Non-pigmented ciliary epithelial cell (primary cell): ENCODE results near the gene MRPL41.
"Not testable (repeated sequence)": the region's sequence is repeated elsewhere in the genome, so short reads cannot be mapped to it uniquely, and the experiment has no call there.

Source experiments
- DNase-seq: peaks from one replicate; pipeline ENCODE4 v3.0.0-alpha.2; 2010; ENCODE audit warnings: low read depth

MRPL41 gene

DNA sequence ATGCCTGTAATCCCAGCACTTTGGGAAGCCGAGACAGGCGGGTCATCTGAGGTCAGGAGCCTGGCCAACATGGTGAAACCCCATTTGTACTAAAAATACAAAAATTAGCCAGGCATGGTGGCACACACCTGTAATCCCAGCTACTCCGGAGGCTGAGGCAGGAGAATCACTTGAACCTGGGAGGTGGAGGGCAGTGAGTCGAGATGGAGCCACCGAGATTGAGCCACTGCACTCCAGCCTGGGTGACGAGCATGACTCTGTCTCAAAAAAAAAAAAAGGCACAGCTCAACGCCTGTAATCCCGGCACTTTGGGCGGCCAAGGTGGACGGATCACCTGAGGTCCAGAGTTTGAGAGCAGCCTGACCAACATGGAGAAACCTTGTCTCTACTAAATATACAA is 2.0 kb downstream of the MRPL41 start:
- DNase-seq, result not testable (repeated sequence)

DNA sequence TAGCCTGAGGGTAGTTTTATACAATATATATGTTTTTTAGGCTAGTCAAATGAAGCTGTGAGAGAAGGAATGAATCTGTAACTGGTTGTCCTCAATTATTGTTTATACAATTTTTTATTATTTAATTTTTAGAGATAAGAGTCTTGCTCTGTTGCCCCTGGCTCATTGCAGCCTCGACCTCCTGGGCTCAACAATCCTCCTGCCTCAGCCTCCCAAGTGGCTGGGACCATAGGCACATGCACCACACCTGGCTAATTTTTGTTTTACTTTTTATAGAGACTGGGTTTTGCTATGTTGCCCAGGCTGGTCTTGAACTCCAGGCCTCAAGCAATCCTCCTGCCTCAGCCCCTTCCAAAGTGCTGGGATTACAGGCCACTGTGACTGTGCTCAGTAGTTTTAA is 2.7 kb downstream of the MRPL41 start:
- DNase-seq, result no peak

DNA sequence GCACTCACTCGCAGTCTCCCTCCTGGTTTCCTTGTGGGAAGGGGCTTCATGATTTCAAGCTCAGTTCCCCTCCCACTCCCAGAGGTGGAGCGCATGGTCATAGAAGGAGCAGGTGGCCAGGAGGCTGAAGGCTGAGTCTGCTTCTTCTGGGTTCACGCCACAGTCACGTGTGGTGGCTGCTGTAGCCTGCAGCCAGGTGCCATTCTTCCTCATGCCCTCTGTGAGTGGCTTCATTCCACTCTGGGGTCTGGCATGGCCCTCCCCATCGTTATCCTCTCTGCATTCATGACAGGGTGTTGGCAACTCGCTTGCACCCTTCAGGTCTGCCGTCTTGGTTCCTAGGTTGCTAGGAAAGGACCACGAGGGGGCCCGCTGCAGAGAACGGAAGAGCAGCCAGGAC is 3.5 kb downstream of the MRPL41 start:
- no peak for DNase-seq

DNA sequence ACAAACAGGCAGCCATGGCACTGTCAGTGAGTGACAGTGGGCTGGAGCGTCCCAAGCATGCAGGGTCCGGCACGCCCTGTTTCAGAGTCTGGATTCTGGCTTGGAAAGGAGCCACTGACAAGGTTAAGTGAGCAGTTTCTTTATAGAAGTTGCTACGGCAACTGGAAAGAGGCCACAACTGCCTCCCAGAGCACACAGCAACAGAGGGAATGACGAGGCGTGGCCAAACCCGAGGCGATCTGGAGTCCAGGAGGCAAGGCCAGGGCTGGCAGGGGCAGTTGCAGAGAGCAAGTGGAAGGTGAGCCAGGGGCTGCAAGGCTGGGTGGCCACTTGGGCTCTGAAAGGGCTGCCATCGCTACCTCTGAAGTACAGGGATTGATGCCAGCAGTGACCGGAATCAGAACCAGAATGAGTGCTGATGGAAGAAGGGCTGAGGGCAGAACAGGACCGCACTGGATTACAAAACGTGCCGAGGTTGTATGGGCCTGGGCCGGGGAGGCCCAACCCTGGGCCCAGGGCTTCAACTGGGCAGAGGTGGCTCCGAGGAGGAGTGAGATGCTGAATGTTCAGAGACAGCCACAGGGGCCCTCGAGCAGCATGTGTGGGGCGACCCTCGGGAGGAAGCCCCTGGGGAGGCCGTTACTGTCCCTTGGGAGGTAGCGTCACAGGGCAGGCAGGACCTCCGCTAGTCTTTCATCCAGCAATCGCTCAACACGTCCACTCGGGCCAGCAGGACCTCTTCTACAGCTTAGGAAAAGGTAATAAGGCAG is 4.6 kb downstream of the MRPL41 start:
- DNase-seq, result no peak

DNA sequence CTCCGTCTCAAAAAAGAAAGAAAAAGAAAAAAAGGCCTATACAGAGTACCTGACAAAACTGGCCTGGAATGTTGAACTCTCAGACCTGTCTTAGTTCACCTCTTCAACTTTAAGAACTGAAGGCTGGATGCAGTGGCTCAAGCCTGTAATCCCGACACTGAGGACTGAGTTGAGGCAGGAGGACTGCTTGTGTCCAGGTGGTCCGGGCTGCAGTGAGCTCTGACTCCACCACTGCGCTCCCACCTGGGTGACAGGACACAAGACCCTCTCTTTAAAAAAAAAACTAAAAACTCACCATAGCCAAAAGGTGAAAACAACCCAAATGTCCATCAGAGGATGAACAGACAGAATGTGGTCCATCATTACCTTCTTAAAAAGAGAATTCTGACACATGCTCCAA is 6.4 kb downstream of the MRPL41 start:
- DNase-seq, result no peak

DNA sequence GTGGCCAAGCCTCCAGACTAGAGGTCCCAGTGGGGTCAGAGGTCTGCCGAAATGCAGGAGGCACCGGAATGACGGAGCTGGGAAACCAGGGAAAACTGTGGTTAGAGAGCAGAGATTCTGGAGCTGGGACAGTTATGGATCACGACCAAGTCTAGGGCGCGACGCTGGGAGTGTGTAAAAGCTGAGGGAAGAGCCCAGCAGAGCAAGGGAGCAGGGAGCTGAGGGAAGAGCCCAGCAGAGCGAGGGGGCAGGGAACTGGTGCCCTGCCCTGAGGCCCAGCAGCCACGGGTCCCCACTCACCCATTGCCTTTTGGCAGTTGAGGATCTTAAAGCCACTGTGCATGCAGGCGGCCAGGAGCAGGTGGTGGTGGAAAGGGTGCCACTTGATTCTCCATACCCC is 12.5 kb downstream of the MRPL41 start:
- DNase-seq, result no peak

DNA sequence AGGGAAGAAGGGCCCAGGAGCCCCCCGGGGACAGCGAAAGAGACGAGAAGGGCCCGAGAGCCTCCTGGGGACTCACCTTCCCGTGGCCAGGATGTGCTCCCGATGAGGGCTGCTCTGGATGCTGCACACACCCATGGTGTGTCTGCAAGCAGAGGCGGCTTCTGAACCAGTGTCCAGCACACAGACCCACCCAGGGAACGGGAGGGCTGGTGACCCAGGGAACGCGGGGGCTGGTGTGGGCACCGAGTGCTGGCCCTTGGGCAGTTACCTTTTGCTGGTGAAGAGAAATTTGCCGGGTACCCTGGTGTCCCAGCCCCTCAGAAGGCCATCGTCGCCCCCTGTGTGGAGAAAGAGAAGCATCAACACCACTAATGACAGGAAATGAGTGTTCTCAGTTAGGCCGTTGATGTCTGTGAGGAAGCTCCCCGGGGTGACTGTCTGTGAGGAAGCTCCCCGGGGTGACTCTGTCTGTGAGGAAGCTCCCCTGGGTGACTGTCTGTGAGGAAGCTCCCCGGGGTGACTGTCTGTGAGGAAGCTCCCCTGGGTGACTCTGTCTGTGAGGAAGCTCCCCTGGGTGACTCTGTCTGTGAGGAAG is 13.2 kb downstream of the MRPL41 start:
- no peak for DNase-seq

DNA sequence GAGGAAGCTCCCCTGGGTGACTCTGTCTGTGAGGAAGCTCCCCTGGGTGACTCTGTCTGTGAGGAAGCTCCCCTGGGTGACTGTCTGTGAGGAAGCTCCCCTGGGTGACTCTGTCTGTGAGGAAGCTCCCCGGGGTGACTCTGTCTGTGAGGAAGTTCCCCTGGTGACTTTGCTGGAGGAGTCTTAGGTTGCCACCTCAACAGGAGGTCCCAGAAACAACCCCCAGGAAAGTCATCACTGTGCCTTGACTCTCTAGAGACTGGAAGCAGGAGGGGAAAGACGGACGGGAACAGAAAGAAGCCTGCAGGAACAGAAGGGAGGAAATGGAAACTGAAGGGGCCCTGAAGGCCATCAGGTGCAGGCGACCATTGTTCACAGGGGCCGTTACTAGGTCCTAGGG is 16.8 kb downstream of the MRPL41 start:
- not testable (repeated sequence) for DNase-seq

DNA sequence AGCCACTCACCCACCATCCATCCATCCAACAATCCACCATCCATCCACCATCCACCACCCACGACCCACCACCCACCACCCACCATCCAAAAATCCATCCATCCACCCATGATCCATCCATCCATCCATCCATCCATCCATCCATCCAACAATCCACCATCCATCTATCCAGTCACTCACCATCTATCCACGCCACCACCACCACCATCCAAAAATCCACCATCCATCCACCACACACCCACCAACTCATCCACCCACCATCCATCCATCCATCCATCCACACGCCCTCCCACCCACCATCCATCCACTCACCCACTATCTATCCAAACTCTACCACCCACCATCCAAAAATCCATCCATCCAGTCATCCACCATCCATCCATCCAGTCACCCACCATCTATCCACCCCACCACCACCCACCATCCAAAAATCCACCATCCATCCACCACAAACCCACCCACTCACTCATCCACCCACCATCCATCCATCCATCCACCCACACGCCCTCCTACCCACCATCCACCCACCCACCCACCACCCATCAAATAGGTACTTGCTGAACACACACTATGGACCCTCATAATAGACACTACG is 18.0 kb downstream of the MRPL41 start:
- DNase-seq, result no peak

DNA sequence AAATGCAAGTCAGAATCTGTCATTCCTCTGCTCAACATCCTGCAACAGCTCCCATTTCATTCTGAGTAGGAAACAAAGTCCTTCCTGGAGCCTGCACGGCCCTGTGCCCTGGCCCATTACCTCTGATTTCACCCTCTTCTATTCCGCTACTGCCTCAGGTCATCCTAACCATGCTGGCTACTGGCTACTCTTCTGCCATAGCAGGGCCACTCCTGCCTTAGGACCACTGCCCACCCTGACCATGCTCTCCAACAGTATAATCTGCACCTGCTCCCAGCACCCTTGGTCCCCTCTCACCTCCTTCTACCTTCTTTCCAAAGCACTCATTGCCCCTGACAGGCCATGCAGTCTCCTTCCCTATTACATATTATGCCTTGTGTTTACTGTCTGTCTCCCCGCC is 18.9 kb downstream of the MRPL41 start:
- no peak for DNase-seq

DNA sequence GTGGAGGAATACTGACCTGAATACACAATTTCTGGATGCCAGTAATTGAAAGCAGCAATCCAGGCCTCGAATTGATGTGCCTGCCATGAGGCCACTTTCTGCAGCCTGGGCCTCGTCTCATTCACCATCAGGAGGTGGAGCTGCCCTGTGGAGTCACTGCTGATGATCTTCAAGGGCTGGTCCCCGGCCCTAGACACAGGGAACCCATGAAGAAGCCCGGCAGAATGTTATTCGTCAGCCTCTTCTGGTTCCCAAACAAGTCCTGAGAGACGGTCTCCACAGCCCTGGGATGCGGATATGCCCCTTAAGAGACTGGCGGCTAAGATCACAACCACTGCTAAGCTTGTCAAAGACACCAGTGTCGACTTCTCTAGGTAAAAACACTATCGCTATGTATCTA is 22.5 kb downstream of the MRPL41 start:
- DNase-seq, result no peak

DNA sequence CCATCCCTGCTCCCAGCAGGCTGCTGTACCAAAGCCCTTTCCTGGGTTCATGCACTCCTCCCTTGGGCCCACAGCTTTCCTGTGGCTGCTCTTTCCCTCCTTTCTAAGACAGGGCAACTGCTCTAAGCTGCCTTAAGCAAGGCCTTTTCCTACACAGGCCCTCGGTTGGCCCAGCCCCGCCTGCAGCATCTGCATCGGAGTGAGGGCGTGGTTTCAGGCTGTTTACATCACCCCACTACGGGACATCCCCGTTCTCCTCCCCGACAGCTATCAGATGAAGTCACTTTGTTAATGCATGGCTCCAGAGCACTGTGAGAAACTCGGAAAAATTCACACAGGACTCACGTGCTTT is 23.7 kb downstream of the MRPL41 start:
- no peak for DNase-seq

DNA sequence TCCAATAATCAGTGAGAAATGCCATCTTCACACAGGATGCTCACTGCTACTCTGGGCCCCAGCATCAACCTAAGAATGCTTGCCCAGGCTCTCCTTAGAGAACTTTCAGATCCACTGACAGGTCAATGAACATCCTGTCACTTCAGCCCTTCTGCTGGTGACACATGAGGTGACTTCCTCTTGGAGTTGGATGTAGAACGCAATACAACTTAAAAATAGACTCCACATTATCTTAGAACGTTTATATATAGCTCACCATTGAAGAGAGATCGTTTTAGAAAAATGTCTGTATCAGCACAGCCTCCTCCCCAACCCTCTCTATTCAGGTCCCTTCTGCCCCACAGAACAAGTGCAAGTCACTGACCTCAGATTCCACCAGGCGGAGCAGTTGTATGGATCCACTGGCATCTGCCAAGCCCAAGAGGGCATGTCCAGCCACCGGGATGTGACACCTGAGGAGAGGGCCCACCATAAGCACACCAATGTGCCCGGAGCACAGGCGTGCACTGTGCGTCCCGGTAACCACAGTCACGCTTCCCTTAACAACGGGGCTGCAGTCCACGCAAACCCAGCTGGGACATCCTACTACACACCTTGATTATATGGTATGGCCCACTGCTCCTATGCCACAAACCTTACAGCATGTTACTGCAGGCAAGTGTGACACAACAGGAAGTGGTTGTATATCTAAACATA is 24.2 kb downstream of the MRPL41 start:
- DNase-seq, result no peak

DNA sequence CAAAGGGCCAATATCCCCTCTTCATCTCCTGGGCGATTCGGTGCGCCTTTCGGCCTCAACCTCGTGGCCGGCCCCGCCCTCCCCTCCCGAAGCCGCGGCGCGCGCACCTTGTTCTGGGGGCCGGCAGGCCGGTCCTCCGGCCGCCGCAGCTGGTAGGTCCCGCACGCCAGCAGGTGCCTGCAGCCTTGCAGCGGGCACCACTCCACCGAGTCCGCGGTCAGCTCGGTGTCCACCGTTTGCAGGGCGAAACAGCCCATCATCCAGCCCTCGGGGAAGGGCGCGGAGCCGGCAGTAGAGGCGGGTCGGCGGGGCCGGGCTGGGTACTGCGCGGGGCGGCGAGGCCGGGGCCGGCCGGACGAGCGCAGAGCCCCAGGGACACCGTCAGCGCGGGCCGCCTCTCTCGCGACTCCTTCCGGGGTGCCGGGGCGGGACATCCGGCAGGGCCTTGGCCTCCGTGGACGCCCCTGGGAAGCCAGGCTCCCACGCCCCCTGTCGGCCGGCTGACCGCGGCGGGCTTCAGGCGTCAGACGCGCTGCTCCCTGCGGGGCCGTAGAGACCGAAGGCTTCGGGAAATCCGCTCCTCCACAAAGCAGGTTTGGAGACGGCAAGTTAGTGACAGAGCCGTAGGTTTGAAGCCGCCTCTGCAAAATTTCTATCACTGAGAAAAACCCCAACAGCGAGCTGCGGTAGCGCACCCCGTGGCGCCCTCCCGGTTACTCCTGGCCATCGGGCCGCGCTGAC is 27.0 kb downstream of the MRPL41 start, which contains the start of gene DPH7:
Gene DPH7, minus strand, starts transcription at position 408 of the 741 bp plus-strand sequence. Its CDS starts 148 bp downstream, at position 260.
- peak; percentile 31 for DNase-seq

DNA sequence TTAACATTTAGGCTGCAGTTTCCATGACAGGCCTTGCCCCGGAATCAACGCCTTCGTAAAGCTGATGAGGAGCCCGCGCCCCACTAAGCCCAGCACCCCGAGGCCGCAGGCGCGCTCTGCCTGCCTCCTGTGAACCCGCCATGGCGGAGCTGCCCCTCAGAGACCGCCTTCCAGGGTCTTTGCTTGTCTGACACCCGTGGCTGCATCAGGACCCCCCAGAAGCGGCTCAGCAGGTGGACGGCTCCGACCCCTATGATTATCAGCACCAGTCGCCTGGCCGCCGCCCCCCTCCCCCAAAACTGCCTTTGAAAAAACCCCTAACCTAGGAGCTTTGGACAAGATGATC is 27.6 kb downstream of the MRPL41 start:
- no peak for DNase-seq

DNA sequence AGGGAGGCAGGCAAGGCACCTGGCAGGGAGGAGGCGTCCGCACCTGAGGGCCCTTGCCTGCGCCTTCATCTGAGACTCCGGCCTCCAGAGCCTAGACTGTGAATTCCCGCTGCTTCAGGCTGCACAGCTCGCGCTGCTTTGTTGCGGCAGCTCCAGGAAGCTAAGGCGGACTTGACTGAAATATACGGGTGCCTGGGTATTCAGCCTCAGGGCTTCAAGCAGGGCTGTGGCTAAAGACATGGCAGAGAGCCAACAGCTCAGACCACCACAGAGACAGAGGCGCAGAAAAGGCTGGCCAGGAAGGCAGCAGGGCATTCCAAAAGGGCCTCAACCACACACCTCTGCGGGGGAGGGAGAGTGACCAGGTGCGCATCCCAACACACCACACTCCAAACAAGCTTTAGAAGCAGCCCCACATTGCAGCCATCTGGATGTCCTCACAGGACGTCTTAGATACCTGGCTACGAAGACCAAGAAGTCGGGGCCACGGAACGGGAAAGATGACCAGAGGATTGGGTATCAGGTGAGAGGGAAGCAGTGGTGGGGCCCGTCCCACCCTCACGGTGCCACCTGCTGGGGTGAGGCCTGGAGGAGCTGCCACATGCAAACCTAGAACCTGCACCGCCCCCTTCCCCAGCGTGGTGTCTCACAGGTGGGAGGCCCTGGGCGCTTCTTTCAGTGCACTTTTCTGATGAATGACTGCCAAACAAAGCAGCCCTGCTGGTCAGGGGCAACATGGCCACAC is 28.7 kb downstream of the MRPL41 start:
- no peak for DNase-seq

DNA sequence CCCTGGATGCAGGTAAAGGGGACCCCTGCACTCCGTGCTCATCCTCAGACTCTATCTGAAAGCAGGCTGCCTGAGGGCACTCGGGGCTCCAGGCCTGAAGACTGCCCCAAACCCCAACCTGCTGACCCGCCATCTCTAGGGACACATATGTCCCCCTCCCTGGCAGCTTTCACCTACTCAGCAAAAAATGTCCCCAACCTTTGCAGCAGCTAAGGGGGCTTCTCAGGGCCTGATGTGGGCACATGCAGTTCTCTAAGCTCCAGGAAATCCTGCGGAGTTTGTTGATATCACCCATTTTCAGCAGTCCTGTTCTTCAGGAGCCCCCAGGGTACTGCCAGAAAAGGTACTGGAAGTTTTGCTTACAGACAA is 29.3 kb downstream of the MRPL41 start:
- DNase-seq, result no peak

DNA sequence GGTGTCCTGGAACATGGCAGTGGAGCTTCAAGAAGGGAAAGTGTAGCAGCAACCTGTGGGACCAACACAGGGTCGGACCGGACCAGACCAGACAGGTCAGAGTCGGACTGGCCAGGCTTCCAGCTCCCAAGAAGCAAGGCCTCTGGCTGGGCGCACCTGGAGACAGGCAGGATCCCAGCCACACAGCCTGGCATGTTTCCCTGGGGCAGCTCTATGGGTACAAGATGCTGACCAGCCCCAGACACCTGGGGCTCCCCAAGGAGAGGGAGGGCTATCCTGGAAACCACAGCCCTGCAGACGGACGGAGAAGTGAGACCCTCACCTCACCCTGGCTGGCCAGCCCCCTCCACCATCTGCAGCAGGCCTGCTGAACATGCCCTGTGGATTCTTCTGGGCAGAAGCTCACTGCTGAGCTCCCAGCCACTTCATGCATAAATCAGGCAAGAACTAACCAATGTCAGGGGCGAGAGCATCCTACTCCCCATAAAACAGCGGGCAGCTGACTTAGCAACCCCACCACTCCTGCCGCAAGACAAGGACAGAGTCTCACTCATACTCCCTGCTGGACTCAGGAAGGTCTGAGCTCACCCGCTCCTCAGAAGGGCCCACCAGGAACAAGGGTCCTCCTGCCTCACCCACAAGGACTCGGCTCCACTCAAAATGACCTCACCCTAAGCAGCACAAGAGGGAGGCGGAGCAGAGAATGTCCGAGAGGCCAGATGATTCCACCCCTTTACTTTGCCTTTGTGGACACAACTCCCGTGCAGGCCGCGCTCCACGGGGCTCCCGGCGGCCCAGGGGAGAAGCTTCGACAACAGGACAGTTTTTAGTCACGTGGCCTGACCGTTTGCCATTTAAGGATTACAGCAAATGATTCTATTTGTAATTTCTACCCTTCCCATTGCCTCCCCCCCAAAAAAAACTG is 29.9 kb downstream of the MRPL41 start:
- no peak for DNase-seq

DNA sequence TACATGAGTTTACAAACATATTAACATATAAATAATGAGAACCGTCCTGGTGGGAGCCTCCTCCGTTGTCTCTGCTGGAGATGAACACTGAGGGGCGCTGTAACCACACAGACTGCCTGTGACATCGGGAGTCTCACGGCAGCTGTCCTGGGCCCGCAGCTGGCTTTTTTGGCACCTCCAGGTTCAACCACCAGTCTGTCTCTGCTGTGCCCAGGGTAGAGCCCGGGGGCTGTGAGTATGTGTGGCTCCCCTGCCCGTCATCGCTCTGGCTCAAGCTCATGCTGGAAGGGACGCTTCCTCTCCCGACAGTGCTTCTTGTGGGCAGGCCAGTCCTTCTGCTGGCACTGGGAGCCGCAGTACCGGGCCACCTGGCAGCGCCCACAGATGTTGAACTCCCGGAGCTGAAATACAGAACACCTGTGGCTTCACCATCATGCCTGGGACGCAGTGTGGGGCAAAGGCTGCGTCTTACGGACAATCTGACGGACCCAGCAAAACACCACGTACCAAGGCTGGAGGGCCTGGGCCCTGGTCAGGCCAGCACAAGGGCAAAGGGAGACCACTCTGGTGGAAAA is 30.7 kb downstream of the MRPL41 start:
- DNase-seq, result no peak

DNA sequence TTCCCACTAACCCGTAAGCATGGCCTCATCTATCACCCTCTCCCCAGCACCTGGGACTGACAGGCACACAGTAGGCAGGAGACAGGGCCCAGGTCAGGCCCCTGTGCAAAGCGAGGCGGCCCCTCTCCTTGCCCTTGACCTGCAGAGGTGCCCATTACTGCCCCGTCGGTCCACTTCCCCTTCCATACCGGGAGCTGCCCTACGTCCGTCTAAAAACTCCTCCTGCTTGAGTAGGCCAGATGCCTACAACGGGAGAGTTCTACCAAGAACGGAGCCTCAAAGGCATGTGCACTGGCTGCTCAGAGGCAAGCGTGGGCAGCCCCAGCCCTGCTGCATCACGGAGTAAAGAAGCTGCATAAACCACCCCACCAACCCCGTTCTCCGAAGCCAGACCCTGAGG is 31.7 kb downstream of the MRPL41 start:
- no peak for DNase-seq
